NCI-H748 (cell line): ENCODE results near the gene SLC1A1.

Experiments
- DNase-seq: peaks from one replicate; lab custom pipeline; 2025; ENCODE audit not compliant: unreplicated experiment; lab: John Stamatoyannopoulos, UW

The SLC1A1 gene

DNA sequence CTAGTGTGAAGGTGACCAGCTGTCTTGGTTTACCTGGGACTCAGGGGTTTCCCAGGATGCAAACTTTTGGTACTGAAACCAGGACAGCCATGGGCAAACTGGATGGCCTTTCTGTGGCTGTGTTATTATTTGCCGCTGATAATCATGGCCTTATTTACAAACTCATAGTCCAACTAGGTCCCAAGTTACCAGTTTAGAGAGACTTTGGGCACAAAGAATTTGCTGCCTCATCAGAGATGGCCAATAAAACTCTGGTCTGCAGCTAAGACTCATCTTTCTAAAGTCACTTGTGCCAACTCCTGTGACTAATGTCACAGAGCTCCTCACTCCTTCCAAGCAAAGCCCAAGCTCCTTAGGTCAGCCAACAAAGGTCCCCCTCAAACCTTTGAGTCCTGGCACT lies 124.4 kb downstream of the SLC1A1 start:
- DNase-seq: no peak

DNA sequence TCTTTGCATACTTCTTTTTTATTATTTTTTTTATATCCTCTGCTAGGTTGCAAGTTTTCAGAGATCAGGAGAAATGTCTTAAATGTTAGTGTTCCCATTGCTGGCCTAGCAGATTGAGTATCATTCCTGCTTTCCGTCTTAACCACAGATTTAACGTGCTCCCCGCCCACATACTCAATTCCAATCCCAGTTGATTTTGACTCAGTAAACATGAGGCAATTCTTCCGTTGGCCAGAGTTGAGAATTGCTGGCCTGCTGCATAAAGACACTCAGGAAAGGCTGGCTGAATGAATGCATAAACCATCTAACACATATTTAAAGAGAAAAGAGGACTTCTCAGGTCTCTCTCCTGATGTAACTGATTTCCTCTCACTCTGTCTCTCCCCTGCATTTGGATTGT lies 125.0 kb downstream of the SLC1A1 start:
- no peak for DNase-seq

DNA sequence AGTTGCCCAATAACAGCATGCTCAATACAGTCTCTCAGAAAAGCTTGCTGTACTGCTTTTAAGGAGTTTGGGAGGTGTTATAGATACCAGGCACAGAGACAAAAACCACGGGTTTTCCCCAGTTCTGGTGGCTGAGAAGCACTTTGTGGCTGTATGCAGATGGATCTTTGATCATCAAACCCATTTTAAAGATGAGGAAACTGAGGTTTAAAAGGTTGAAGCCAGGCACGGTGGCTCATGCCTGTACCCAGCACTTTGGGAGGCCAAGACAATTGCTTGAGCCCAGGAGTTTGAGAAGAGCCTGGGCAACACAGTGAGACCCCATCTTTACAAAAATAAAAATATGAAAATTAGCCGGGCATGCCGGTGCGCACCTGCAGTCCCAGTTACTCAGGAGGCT lies 125.5 kb downstream of the SLC1A1 start:
- no peak for DNase-seq

DNA sequence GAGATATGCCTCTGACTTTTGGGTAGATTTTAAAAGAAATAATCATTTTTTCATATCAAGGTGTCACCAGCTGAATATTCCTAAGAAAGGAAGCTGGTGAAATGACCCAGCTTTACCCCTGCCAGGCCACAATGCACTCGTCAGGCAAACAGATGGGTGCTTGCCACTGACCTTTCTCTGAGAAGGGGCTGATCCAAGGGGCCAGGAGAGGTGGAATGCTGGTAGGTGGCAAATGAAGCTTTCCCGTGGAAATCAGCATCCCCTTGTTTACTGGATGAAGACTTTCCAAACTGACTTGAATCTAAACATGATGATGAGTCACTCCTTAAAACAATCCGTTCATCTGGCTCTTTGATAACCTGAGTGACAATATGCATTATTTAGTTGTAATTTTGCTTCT lies 127.5 kb downstream of the SLC1A1 start:
- no peak for DNase-seq

DNA sequence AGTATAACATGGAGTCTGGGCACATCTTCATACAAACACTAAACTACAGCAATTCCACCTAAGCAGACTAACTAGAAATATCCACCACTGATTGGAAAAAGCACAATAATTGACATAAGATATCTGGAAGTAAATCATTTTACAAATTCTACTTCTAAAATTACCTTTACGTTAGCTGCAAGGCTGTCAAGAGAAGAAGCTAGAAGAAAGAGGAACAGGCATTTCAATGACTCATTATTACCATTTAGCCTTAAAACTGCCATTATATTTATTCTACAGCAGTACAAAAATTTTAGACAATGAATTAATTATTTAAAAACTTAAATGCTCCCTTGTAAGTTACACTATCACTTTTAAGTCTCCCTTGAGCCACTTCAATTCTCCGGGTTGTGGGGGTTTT lies 128.4 kb downstream of the SLC1A1 start:
- DNase-seq: no peak

DNA sequence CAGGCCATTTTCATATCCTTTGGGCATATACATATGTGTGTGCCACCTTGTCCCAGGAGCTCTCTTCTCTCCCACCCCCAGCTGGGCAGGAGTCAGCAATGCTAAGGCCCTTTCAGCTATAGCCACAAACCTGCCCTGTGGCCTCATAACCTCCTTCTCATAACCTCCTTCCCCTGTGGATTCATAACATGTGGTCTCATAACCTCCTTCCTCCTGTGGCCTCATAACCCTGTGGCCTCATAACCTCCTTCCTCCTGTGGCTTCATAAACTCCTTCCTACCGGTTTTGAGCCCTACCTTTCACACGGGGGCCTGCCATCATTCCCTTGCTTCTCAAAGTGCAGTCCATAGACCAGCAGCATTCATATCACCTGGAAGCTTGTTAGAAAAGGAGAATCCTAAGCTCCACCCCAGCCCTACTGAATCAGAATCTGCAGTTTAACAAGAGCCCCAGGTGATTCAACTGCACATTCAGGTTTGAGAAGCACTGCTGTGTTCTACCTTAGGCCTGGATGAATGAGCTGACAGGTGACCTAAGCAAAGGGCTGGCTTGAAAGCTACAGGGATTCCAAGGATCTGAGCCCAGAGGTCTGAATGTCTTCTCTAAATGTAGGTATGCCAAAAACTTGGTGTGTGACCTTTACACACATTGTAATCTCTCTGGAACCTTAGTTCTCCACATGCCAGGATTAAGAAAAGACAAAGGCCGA lies 129.9 kb downstream of the SLC1A1 start:
- DNase-seq: no peak

DNA sequence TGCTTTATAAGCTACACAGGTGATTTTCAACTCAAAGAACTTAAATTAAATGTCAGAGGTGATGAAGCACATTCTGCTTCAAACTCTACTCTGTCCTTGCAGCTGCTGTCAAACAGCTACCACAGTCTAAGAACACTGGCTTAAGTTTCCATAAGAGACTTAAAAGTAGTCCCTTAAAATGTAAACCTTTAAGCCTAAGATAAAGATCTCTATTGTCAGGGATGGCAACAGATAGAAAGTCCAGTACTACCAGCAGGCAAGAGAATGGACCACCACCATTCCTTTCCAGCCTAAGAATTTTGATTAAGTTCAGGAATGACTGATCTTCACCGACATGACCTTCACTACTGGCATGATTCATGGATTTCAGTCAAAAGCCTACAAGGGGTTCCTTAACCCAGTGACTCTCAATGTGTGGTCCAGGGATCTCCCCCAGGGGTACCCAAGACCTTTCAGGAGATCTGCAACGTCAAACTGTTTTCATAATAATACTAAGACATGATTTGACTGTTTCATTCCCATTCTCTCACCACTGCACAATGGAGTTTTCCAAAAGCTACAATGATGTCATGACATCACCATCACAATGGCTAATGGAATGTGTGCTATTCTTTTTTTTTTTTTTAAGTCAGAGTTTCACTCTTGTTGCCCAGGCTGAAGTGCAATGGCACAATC lies 130.8 kb downstream of the SLC1A1 start:
- DNase-seq: no peak

DNA sequence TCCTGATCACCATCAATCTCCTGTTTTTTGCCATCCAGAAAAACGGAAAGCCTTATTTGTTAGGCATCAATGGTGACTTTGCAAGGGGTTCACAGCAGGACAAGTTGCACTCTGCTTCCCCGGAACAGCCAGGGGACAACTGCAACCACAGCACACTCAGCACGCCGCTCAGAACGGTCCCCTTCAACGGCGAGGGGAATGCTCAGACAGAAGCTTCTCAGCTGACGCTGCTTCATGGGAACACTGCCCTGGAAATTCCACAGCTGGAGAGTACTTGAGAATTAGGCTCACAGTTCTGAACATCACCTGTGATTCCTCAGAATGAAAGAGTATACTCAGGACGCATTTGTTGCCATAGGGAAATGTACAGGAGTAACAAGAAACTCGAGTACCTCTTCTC lies 131.7 kb downstream of the SLC1A1 start:
- DNase-seq: no peak

DNA sequence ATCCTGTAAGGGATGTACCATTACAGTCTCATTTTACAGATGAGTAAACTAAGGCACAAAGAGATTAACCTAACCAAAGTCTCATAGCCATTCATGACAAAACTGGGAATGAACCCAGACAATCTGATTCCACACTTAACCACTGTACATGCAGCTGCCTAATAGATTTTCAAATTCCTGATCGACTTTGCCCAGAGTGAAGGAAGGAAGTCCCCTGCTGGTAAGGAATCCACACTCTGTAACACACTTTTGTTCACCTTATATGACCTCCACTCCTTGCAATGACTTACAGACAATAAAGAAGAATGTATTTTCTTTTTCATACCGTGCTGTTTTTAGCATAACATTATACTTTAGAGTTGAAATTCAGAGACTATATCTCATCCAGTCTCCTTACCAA lies 140.6 kb downstream of the SLC1A1 start:
- DNase-seq: no peak
